Astrocyte of the spinal cord (primary cell): ENCODE measurements around the gene COL26A1.
"Not testable (repeated sequence)": the region's sequence is repeated elsewhere in the genome, so short reads cannot be mapped to it uniquely, and the experiment has no call there.

Source experiments
- DNase-seq: peaks from one replicate; pipeline ENCODE4 v3.0.0; 2011; ENCODE audit warnings: low read depth, low spot score
- H3K4me3 ChIP-seq: 2 replicates; pipeline ENCODE4 v1.5.1; 2011; ENCODE audit warnings: low read depth, mild to moderate bottlenecking, low read length, moderate library complexity
- CTCF ChIP-seq: IDR thresholded peaks from 2 replicates; pipeline ENCODE4 v1.5.1; 2012; ENCODE audit warnings: low read depth, mild to moderate bottlenecking, low read length, inconsistent platforms
- in situ Hi-C: cut with HindIII; loops from 2 replicates; pipeline ENCODE4 v1.10.0; 2017; ENCODE audit warnings: low sequenced_read_pairs

COL26A1 gene

GRCh38 chr7:101487753-101488152, 125.1 kb downstream of the COL26A1 start:
- no peak for DNase-seq
- no peak for TF ChIP-seq CTCF
- no peak overlapping the region for H3K4me3 ChIP-seq
- in situ Hi-C loops = no loop called here

GRCh38 chr7:101488826-101489572, 126.3 kb downstream of the COL26A1 start:
- in situ Hi-C loops = no loop called here
- DNase-seq = no peak
- no peak overlapping the region for H3K4me3 ChIP-seq
- no peak for TF ChIP-seq CTCF

- DNase-seq, in situ Hi-C loops, H3K4me3 ChIP-seq: not testable (repeated sequence)
These were observed 127.8 kb downstream of the COL26A1 start for GRCh38 chr7:101490439-101490838.

- DNase-seq, in situ Hi-C loops, H3K4me3 ChIP-seq: not testable (repeated sequence)
These were observed 128.8 kb downstream of the COL26A1 start for GRCh38 chr7:101491442-101491841.

- TF ChIP-seq CTCF = no peak
- in situ Hi-C loops = no loop called here
- H3K4me3 ChIP-seq = no peak overlapping the region
- no peak for DNase-seq
These were observed 132.1 kb downstream of the COL26A1 start for GRCh38 chr7:101494602-101495329.

- H3K4me3 ChIP-seq = no peak overlapping the region
- no peak for DNase-seq
- no peak for TF ChIP-seq CTCF
- in situ Hi-C loops = no loop called here
These were observed 133.3 kb downstream of the COL26A1 start for GRCh38 chr7:101496017-101496416.

- in situ Hi-C loops = no loop called here
- H3K4me3 ChIP-seq = no peak overlapping the region
- no peak for TF ChIP-seq CTCF
- no peak for DNase-seq
These were observed 138.7 kb downstream of the COL26A1 start for GRCh38 chr7:101501351-101501750.
